Astrocyte (in vitro differentiated cells and primary cell): Measurements from ENCODE around the gene WNT7B.

Source experiments
- EZH2 ChIP-seq: IDR thresholded peaks from 2 replicates; pipeline ENCODE4 v1.6.1; 2012; ENCODE audit warnings: mild to moderate bottlenecking, low read length, inconsistent platforms; ENCODE audit not compliant: insufficient read depth
- TF ChIP-seq, protein P1 (sequence below): IDR thresholded peaks from 2 replicates; pipeline ENCODE4 v1.5.1; 2011; ENCODE audit warnings: low read depth, mild to moderate bottlenecking, inconsistent platforms, low read length, moderate library complexity; ENCODE audit not compliant: insufficient read depth

GRCh38 chr22:45964372-45964771 lies 12.6 kb downstream of the WNT7B start:
- TF ChIP-seq, protein P1, sequence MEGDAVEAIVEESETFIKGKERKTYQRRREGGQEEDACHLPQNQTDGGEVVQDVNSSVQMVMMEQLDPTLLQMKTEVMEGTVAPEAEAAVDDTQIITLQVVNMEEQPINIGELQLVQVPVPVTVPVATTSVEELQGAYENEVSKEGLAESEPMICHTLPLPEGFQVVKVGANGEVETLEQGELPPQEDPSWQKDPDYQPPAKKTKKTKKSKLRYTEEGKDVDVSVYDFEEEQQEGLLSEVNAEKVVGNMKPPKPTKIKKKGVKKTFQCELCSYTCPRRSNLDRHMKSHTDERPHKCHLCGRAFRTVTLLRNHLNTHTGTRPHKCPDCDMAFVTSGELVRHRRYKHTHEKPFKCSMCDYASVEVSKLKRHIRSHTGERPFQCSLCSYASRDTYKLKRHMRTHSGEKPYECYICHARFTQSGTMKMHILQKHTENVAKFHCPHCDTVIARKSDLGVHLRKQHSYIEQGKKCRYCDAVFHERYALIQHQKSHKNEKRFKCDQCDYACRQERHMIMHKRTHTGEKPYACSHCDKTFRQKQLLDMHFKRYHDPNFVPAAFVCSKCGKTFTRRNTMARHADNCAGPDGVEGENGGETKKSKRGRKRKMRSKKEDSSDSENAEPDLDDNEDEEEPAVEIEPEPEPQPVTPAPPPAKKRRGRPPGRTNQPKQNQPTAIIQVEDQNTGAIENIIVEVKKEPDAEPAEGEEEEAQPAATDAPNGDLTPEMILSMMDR, result no peak
- no peak for TF ChIP-seq EZH2
